GM12878 (cell line): ENCODE measurements around the gene CCDC127. TPM values are rescaled to one million over a fixed set of nuclear protein-coding genes. Genes with fewer than 3 reads are reported as not detected.

Experiments
- ATAC-seq: fragments of 200-7000 bp; cut with Tn5 transposase; 3 replicates; pipeline ENCODE4 v1.9.1; 2020; ENCODE audit warnings: mild to moderate bottlenecking, moderate library complexity
- BruUV-seq: library from RNA; stranded (reverse); fragments of 400-500 nt; replicated peaks from 2 replicates; lab custom pipeline; 2021; lab: Mats Ljungman, UMichigan
- CTCF ChIA-PET: fragments of 300-600 bp; sonication (Branson Sonifier 250); formaldehyde crosslinking; extraction: SDS; loops from one replicate; lab custom pipeline; 2021; ENCODE audit warnings: inconsistent platforms; lab: Yijun Ruan, JAX
- POLR2A ChIA-PET: fragments of 350-600 bp; formaldehyde crosslinking; extraction: SDS; loops from one replicate; lab custom pipeline; 2021; ENCODE audit warnings: inconsistent platforms; lab: Charles Lee
- RAD21 ChIA-PET: fragments of 300-600 bp; sonication (Branson Sonifier 250); formaldehyde crosslinking; loops from one replicate; lab custom pipeline; 2023; ENCODE audit warnings: antibody characterized with exemption; ENCODE audit not compliant: unreplicated experiment; lab: Charles Lee
- SMC1A ChIA-PET: fragments of 300-600 bp; sonication (Branson Sonifier 250); formaldehyde crosslinking; loops from one replicate; lab custom pipeline; 2023; ENCODE audit not compliant: unreplicated experiment, uncharacterized antibody; lab: Charles Lee
- DNase-seq: peaks from one replicate; pipeline ENCODE4 v3.0.0-alpha.2; 2011; ENCODE audit warnings: low read depth, low spot score
- FAIRE-seq: peaks from 3 replicates; lab custom pipeline; 2011; peaks lifted over from hg19 to GRCh38; lab: Jason Lieb, UNC
- H2AFZ ChIP-seq: 2 replicates; pipeline ENCODE4 v1.6.0; 2011; ENCODE audit warnings: low read depth, low read length, control low read depth; ENCODE audit not compliant: control insufficient read depth
- H3K27ac ChIP-seq: 2 replicates; pipeline ENCODE4 v1.5.1; 2011; ENCODE audit warnings: control low read depth; ENCODE audit not compliant: control insufficient read depth, insufficient read depth
- H3K27me3 ChIP-seq, 2 experiments: replicated peaks in 1 of 2; 2 replicates each; pipeline versions ENCODE4 v1.6.0 to v1.6.1; 2011; ENCODE audit warnings: low read length in 1 of 2; ENCODE audit not compliant: control insufficient read depth in 2 of 2, insufficient read depth in 2 of 2
- H3K36me3 ChIP-seq, 2 experiments: 2 replicates each; pipeline ENCODE4 v1.5.1; 2011; ENCODE audit warnings: low read length in 1 of 2; ENCODE audit not compliant: control insufficient read depth in 2 of 2, insufficient read depth in 2 of 2
- H3K4me1 ChIP-seq: 2 replicates; pipeline ENCODE4 v1.6.1; 2011; ENCODE audit warnings: mild to moderate bottlenecking, low read length, moderate library complexity, mixed read lengths; ENCODE audit not compliant: control insufficient read depth, insufficient read depth
- H3K4me2 ChIP-seq: 2 replicates; pipeline ENCODE4 v1.6.0; 2011; ENCODE audit warnings: control low read depth; ENCODE audit not compliant: control insufficient read depth, insufficient read depth
- H3K4me3 ChIP-seq: fragments of 200-600 bp; sonication (generic); 2 replicates; pipeline ENCODE4 v1.5.1; 2016
- H3K79me2 ChIP-seq: 2 replicates; pipeline ENCODE4 v1.6.0; 2011; ENCODE audit warnings: low read length; ENCODE audit not compliant: control insufficient read depth, insufficient read depth
- H3K9ac ChIP-seq: 2 replicates; pipeline ENCODE4 v1.8.0; 2011; ENCODE audit warnings: low read length, control low read depth, mixed read lengths; ENCODE audit not compliant: control insufficient read depth, insufficient read depth
- H3K9me3 ChIP-seq: replicated peaks from 3 replicates; pipeline ENCODE4 v1.5.1; 2011; ENCODE audit warnings: mild to moderate bottlenecking, low read length; ENCODE audit not compliant: control insufficient read depth, insufficient read depth
- H4K20me1 ChIP-seq: 2 replicates; pipeline ENCODE4 v1.6.0; 2011; ENCODE audit not compliant: control insufficient read depth, insufficient read depth
- EED ChIP-seq: sonication (generic); IDR thresholded peaks from 2 replicates; pipeline ENCODE4 v1.6.1; 2016; ENCODE audit warnings: antibody characterized with exemption, low read depth
- HDGF ChIP-seq: fragments of 450-650 bp; IDR thresholded peaks from 2 replicates; pipeline ENCODE4 v1.6.1; 2016; ENCODE audit warnings: antibody characterized with exemption
- KDM1A ChIP-seq: fragments of 200-600 bp; sonication (generic); IDR thresholded peaks from 2 replicates; pipeline ENCODE4 v1.6.1; 2016; ENCODE audit warnings: borderline replicate concordance
- RB1 ChIP-seq: fragments of 450-650 bp; formaldehyde crosslinking; IDR thresholded peaks from 2 replicates; pipeline ENCODE4 v1.6.1; 2017; ENCODE audit warnings: mild to moderate bottlenecking, borderline replicate concordance
- SP1 ChIP-seq: IDR thresholded peaks from one replicate; pipeline ENCODE4 v1.6.1; 2011; ENCODE audit warnings: low read depth, low read length
- SUPT20H ChIP-seq: IDR thresholded peaks from 2 replicates; pipeline ENCODE4 v1.6.1; 2011; ENCODE audit warnings: low read depth, mild to moderate bottlenecking, low read length, moderate library complexity, borderline replicate concordance; ENCODE audit not compliant: control insufficient read depth
- TCF12 ChIP-seq: IDR thresholded peaks from 2 replicates; pipeline ENCODE4 v1.6.1; 2011; ENCODE audit warnings: low read depth, mild to moderate bottlenecking, low read length
- YBX1 ChIP-seq: fragments of 450-650 bp; IDR thresholded peaks from 2 replicates; pipeline ENCODE4 v1.6.1; 2016; ENCODE audit warnings: antibody characterized with exemption
- YY1 ChIP-seq: IDR thresholded peaks from 2 replicates; pipeline ENCODE4 v1.6.1; 2011; ENCODE audit warnings: low read depth, mild to moderate bottlenecking, low read length
- WGBS: methylation state at CpG from one replicate; pipeline ENCODE4 v1.1.6; 2016; ENCODE audit warnings: low lambda C conversion rate; ENCODE audit not compliant: insufficient replicate concordance, insufficient coverage; ENCODE audit errors: missing lambda C conversion rate; 5-methylcytosine and 5-hydroxymethylcytosine counted together
- in situ Hi-C: fragments of 300-500 bp; cut with MboI; formaldehyde crosslinking; loops from 9 replicates; pipeline ENCODE4 v1.14.3; 2018; ENCODE audit warnings: mixed read lengths
- intact Hi-C: fragments of 100-400 bp; cut with micrococcal nuclease; formaldehyde crosslinking; loops from one replicate; pipeline ENCODE4 v1.14.2; 2022; ENCODE audit not compliant: unreplicated experiment
- polyA plus RNA-seq, 11 experiments: library from polyadenylated mRNA; depleted of rRNA in 4 of 11; unstranded in 6 of 11; stranded (reverse) in 5 of 11; fragments of >200 nt; fragmentation: Nextera tagmentation in 4 of 11; fragmentation: Illumina TruSeq in 1 of 11; extraction: Ambion mirVana in 4 of 11; extraction: Trizol in 1 of 11; gene quantifications; 1 replicate in 1 of 11; 2 replicates in 10 of 11; pipeline versions ENCODE4 v1.2.1 to v1.2.3, GENCODE V29; 2011 to 2016; ENCODE audit warnings: inconsistent platforms in 2 of 11, missing spikeins in 2 of 11, low read depth in 1 of 11
- total RNA-seq, 4 experiments: library from RNA; depleted of rRNA in 3 of 4; stranded (reverse); fragments of >200 nt in 3 of 4; fragmentation: Illumina TruSeq in 1 of 4; extraction: Trizol in 1 of 4; gene quantifications; 2 replicates each; pipeline versions ENCODE4 v1.2.1 to v1.2.3, GENCODE V29; 2013 to 2021
- TF ChIP-seq, protein P1 (sequence below): fragments of 450-650 bp; IDR thresholded peaks from 2 replicates; pipeline ENCODE4 v1.6.1; 2016; ENCODE audit warnings: mild to moderate bottlenecking, moderate library complexity, borderline replicate concordance
- TF ChIP-seq, protein P2 (sequence below): IDR thresholded peaks from 2 replicates; pipeline ENCODE4 v1.6.1; 2011; ENCODE audit warnings: mild to moderate bottlenecking, low read depth, low read length, moderate library complexity; ENCODE audit not compliant: insufficient replicate concordance
- TF ChIP-seq, protein P3 (sequence below): fragments of 450-650 bp; formaldehyde crosslinking; IDR thresholded peaks from 2 replicates; pipeline ENCODE4 v1.5.0; 2022; ENCODE audit warnings: mild to moderate bottlenecking, missing genetic modification characterization
- TF ChIP-seq, protein P4 (sequence below): fragments of 450-650 bp; conservative IDR thresholded peaks from 2 replicates; pipeline ENCODE4 v1.6.1; 2017; ENCODE audit warnings: mild to moderate bottlenecking, moderate library complexity

CCDC127 gene
- total and polyA plus RNA-seq, 10 of the 15 experiments (the other 5 are each of a cell fraction or from before 2014, with no cell fraction given), result 1.9 to 6.9 (median 2.9) TPM

DNA sequence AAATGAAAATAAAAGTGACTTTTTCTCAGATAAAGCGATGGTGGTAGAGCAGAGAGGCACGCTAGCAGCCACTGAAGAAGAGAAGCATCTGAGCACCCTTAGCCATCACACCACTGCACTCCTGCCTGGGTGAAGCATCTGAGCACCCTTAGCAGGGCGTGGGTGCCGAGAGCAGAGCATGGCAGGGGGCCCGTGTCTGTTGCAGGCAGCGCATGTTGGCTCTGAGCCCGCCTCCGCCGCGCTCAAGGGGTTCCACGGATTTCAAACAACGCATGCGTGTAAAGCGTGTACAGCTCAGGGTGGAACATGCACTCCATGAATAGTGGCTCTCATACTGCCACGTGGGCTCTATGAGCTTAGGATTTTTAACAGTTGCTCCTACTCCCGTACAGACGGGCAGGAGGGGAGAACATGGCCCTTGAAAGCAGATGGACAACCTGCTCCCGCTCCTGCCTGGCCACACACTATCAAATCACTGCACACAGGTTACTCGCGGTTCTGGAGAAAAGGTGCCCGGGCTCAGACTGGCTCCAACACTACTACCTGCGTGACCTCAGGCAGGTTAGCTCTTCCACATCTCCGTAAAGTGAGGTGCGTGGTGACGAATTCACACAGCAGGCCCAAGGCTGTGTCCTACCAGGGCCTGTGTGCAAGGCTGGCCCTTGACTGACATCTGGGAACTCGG, 14.6 kb downstream of the CCDC127 start:
- ATAC-seq (no peak), FAIRE-seq (no peak), DNase-seq (no peak)
- Histone ChIP-seq H3K27ac (no peak overlapping the region), H3K27me3 (no peaks in the 10 kb centered on the region), H3K9ac (no peak overlapping the region), H3K4me3 (no peak overlapping the region), H3K4me2 (no peak overlapping the region), H4K20me1 (no peaks in the 10 kb centered on the region; the same call in 1 of the 2 replicates), H3K4me1 (no peaks in the 10 kb centered on the region), H3K79me2 (no peaks in the 10 kb centered on the region), H3K9me3 (no peaks in the 10 kb centered on the region), H2AFZ (no peak overlapping the region), H3K36me3 (peaks cover 6 to 8% of the 10 kb centered on the region in 2 experiments; a peak in 3 of 4 replicates)
- RAD21 ChIA-PET, result no interaction called here
- CTCF ChIA-PET, result no interaction called here
- SMC1A ChIA-PET, result no interaction called here
- intact Hi-C loops, result no loop called here
- POLR2A ChIA-PET, result no interaction called here
- 96% methylated on average over 21 of the region's 26 CpGs for WGBS
- BruUV-seq, result no TSS peak
- in situ Hi-C loops, result no loop called here
- TF ChIP-seq, protein P1, sequence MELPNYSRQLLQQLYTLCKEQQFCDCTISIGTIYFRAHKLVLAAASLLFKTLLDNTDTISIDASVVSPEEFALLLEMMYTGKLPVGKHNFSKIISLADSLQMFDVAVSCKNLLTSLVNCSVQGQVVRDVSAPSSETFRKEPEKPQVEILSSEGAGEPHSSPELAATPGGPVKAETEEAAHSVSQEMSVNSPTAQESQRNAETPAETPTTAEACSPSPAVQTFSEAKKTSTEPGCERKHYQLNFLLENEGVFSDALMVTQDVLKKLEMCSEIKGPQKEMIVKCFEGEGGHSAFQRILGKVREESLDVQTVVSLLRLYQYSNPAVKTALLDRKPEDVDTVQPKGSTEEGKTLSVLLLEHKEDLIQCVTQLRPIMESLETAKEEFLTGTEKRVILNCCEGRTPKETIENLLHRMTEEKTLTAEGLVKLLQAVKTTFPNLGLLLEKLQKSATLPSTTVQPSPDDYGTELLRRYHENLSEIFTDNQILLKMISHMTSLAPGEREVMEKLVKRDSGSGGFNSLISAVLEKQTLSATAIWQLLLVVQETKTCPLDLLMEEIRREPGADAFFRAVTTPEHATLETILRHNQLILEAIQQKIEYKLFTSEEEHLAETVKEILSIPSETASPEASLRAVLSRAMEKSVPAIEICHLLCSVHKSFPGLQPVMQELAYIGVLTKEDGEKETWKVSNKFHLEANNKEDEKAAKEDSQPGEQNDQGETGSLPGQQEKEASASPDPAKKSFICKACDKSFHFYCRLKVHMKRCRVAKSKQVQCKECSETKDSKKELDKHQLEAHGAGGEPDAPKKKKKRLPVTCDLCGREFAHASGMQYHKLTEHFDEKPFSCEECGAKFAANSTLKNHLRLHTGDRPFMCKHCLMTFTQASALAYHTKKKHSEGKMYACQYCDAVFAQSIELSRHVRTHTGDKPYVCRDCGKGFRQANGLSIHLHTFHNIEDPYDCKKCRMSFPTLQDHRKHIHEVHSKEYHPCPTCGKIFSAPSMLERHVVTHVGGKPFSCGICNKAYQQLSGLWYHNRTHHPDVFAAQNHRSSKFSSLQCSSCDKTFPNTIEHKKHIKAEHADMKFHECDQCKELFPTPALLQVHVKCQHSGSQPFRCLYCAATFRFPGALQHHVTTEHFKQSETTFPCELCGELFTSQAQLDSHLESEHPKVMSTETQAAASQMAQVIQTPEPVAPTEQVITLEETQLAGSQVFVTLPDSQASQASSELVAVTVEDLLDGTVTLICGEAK, result no peak
- TF ChIP-seq YY1 (no peak), RB1 (no peak), YBX1 (no peak), EED (no peak), KDM1A (no peak), HDGF (no peak), TCF12 (no peak), SUPT20H (no peak), SP1 (no peak)
- TF ChIP-seq, protein P2, sequence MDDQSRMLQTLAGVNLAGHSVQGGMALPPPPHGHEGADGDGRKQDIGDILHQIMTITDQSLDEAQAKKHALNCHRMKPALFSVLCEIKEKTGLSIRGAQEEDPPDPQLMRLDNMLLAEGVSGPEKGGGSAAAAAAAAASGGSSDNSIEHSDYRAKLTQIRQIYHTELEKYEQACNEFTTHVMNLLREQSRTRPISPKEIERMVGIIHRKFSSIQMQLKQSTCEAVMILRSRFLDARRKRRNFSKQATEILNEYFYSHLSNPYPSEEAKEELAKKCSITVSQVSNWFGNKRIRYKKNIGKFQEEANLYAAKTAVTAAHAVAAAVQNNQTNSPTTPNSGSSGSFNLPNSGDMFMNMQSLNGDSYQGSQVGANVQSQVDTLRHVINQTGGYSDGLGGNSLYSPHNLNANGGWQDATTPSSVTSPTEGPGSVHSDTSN, result no peak
- TF ChIP-seq, protein P3, sequence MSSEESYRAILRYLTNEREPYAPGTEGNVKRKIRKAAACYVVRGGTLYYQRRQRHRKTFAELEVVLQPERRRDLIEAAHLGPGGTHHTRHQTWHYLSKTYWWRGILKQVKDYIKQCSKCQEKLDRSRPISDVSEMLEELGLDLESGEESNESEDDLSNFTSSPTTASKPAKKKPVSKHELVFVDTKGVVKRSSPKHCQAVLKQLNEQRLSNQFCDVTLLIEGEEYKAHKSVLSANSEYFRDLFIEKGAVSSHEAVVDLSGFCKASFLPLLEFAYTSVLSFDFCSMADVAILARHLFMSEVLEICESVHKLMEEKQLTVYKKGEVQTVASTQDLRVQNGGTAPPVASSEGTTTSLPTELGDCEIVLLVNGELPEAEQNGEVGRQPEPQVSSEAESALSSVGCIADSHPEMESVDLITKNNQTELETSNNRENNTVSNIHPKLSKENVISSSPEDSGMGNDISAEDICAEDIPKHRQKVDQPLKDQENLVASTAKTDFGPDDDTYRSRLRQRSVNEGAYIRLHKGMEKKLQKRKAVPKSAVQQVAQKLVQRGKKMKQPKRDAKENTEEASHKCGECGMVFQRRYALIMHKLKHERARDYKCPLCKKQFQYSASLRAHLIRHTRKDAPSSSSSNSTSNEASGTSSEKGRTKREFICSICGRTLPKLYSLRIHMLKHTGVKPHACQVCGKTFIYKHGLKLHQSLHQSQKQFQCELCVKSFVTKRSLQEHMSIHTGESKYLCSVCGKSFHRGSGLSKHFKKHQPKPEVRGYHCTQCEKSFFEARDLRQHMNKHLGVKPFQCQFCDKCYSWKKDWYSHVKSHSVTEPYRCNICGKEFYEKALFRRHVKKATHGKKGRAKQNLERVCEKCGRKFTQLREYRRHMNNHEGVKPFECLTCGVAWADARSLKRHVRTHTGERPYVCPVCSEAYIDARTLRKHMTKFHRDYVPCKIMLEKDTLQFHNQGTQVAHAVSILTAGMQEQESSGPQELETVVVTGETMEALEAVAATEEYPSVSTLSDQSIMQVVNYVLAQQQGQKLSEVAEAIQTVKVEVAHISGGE (CRISPR knock-in tag), result no peak
- TF ChIP-seq, protein P4, sequence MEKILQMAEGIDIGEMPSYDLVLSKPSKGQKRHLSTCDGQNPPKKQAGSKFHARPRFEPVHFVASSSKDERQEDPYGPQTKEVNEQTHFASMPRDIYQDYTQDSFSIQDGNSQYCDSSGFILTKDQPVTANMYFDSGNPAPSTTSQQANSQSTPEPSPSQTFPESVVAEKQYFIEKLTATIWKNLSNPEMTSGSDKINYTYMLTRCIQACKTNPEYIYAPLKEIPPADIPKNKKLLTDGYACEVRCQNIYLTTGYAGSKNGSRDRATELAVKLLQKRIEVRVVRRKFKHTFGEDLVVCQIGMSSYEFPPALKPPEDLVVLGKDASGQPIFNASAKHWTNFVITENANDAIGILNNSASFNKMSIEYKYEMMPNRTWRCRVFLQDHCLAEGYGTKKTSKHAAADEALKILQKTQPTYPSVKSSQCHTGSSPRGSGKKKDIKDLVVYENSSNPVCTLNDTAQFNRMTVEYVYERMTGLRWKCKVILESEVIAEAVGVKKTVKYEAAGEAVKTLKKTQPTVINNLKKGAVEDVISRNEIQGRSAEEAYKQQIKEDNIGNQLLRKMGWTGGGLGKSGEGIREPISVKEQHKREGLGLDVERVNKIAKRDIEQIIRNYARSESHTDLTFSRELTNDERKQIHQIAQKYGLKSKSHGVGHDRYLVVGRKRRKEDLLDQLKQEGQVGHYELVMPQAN, result no peak
